ENCODE data around the gene DAAM1.

DAAM1 gene

DNA sequence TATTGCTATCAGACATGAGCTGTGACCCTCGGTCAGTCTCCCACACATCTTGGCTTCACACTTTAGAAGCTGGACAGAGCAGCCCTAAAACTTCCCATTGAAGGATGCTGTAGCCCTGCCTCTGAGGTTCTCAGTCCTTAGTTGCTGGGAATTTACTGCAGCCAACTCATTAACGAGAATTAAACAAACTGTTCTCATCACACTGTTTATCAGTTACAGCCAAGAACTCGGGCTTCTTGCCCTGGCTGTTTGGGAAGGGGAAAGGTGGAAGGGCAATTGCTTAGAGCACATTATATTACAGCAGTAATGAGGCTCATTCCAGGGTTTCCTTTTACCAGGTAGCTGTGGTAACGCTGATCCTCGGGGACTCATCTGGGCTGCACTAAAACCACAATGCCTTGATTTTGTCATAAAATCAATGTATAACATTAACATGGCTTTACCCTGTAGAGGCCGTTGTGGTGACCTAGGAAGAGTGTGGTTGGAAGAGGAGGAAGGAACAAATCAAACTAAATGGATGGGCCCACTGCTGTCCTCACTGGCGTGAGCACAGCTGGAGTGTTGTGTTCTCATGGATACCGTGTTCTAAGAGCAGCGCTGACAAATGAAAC is 189.6 kb downstream of the DAAM1 start:
- DNase-seq: peak; percentile 29

DNA sequence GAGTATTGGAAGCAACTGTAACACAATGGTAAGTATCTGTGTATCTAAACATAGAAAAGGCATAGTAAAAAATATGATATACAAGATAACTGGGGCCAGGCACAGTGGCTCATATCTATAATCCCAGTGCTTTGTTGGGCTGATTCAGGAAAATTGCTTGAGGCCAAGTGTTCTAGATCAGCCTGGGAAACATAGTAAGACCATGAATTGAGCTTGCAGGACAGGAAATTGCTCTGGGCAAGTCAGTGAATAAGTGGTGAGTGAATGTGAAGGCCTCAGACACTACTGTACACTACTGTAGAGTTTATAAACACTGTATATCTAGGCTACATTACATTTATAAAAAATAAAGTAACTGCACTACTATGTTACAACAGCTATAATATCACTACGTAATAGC is 201.5 kb downstream of the DAAM1 start:
- no peak for DNase-seq

- no peak for DNase-seq
Measured at GRCh38 chr14:59391388-59391787, 202.9 kb downstream of the DAAM1 start.

DNA sequence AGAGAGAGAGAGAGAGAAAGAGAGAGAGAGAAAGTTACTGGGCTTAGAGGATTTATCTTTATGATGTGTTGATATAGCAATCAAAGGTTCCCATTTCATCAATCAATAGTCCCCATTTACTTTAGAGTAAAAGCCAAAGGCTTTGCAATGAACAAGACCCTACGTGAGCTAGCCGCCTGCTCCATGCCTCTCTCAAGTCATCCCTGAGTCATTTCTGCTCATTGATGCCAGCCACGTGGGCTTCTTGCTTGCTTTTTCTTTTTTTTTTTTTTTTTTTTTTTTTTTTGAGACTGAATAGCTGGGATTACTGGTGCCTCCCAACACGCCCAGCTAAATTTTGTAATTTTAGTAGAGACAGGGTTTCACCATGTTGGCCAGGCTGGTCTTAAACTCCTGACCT is 205.8 kb downstream of the DAAM1 start:
- DNase-seq: no peak

DNA sequence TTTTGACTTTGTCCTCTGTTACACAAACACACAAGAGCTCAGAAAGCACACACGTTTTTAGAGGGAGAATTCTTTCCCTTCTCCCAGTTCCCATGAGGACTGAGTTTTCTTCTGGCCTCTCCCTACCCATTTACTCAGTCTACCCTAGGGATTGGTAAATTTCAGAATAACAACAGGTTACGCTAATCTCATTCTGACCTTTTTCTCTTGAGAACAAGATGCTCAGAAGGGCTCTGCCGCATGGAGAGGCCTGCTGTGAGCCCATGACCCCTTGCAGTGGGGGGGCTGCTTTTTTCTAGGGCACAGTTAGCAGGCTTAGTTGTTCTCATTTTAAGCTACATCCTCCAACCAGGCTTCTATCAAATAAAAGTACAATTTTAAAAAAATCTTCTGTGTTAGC is 207.2 kb downstream of the DAAM1 start:
- no peak for DNase-seq

GRCh38 chr14:59398841-59399240 is 210.4 kb downstream of the DAAM1 start:
- no peak for DNase-seq

GRCh38 chr14:59406454-59407245 is 218.2 kb downstream of the DAAM1 start:
- no peak for DNase-seq

- DNase-seq: no peak
Measured at GRCh38 chr14:59407246-59408010, 219.0 kb downstream of the DAAM1 start.

GRCh38 chr14:59415836-59416602 is 227.6 kb downstream of the DAAM1 start:
- no peak for DNase-seq

- no peak for DNase-seq
Measured at GRCh38 chr14:59417311-59417710, 228.8 kb downstream of the DAAM1 start.

GRCh38 chr14:59419303-59419702 is 230.8 kb downstream of the DAAM1 start:
- DNase-seq: peak; percentile 54

All from right hindlimb (tissue), 1 donor.